GM18508 (cell line): ENCODE measurements around the gene PLCL2.
"Not testable (repeated sequence)": the region's sequence is repeated elsewhere in the genome, so short reads cannot be mapped to it uniquely, and the experiment has no call there.

Experiments
- ATAC-seq: cut with Tn5 transposase; IDR thresholded peaks from one replicate; pipeline ENCODE4 v1.9.1; 2021; ENCODE audit warnings: moderate number of reproducible peaks; ENCODE audit not compliant: insufficient read depth, unreplicated experiment

Gene PLCL2

DNA sequence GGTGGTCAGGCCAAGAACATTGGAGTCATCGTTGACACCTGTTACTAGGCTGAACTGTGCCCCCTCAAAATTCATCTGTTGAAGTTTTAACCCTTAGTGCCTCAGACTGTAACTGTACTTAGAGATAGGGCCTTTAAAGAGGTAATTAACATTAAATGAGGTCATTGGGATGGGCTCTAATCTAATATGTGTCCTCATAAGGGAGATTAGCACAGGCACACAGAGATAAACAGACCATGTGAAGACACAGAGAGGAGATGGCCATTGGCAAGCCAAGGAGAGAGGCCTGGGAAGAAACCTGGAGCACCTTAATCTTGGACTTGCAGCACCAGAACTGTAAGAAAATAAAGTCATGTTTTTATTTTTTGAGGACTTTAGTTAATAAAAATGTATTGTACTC, 59.6 kb downstream of the PLCL2 start:
- ATAC-seq, result no peak

DNA sequence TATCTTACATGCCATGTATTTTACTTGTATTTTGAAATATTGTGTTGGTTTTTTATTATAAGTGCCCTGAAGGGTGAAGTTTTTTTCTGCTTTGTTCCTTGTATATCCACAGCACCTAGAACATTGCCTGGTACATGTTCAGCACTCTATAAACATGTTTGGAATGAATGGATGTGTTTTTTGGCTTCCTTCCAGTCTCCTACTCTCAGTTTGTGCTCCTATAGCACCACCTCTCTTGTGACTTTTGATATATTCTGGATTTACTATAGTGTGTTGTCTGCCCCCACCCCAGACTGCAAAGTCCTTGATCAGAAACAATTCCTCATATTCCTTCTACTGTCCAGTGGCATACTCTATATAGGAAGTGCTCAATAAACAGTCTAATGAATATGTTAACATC, 60.6 kb downstream of the PLCL2 start:
- ATAC-seq, result no peak

DNA sequence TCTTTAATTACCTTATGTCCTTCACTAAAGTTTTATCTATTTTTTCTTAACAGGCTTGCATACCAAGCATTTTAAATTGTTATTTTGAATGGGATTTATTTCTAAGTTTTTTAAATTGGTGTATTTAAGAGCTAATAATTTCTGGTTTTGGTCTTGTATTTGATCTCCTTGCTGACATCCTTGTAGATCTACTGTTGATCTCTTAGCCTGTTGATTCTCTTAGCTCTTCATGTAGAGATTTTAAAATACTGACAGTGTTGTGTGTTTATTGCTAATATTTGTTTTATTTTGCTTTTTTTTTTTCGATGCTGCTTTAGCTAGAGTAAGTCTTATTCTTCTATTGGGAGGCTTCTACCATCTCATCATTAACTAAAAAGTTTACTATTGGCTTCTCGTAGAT, 65.5 kb downstream of the PLCL2 start:
- ATAC-seq, result no peak

DNA sequence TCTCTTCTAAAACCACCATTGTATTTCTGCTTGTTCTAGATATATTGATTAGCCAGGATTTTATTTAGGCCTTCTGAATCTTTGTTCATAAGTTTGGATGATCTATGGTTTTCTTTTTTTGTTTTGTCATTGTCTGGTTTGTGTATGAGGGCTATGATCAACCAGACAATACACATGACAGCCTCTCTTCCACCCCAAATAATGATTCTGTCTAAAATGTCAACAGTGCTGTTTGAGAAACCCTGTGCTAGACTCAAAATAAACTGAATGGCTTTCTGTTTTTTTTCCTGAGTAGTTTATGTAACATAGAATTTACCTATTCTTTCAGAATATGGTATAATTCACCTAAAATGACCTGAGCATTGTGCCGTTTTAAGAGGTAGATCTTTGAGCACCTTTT, 66.1 kb downstream of the PLCL2 start:
- no peak for ATAC-seq

DNA sequence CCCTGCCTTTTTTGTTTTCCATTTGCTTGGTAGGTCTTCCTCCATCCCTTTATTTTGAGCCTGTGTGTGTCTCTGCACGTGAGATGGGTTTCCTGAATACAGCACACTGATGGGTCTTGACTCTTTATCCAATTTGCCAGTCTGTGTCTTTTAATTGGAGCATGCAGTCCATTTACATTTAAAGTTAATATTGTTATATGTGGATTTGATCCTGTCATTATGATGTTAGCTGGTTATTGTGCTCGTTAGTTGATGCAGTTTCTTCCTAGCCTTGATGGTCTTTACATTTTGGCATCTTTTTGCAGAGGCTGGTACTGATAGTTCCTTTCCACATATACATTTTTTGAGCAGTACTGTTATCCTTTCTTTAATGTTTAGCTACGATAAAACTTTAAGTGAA, 73.1 kb downstream of the PLCL2 start:
- ATAC-seq, result not testable (repeated sequence)

DNA sequence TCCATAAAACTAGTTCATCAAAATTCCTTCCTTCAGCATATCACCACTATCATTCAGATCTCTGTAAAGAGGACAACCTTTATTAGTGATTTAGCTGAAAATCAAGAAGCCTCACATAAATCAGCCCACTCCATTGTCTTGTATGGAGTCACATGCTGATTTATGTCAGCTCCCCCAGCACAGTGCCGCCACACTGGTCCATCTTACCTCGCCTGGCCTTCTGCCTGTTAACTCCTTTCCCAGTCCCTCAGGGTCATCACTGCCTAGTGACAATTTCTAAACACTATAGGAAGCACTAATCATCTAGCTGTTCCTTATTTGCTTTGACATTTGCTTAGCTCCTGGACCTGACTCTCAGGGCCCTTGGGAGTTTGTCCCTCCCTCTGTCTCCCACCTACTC, 75.4 kb downstream of the PLCL2 start:
- ATAC-seq, result no peak

DNA sequence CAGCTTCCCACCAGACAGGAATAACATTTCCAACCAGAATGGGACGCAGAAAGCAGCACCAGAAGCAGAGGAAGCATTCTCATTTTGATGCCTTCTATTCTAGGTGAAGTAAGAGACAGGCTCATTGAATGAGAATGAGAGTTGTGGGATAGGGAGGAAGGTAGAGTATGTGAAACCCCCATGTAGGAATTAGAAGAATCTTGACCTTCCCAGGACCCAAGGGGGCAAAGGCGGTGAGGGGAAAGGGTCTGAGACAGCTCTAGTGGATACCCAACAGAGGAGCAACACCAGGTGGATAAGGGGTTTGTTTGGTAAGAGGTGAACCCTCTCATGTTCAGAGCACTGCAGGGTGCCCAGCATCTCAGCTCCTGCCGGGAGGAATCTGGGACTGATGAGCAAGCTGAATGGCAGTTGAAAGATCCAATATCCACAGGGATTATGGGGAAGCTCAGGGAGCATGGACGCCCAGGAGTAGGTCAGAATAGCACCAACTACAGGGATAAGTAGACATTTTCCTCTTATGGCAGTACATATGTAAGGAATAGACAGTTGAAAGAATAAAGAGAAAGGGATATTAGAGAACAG, 77.0 kb downstream of the PLCL2 start:
- ATAC-seq, result no peak

DNA sequence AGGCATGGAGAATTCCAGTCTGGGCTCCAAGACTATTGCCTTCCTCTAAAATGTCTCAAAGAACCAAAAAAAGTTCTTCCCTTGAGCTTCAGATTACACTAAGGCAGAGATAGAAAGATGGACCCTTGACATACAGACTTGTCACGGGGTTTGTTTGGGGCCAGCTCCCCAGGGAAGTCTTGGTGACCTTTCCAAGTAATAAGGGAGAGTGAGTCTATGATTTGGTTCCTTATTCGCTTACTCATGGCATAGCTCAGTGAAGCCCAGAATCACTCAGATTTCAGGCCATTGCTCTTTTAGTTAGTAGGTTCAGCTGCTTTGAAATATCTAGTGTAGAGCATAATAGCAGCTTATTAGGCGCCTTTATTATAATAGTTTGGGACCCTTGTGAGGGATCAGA, 90.3 kb downstream of the PLCL2 start:
- ATAC-seq, result no peak

DNA sequence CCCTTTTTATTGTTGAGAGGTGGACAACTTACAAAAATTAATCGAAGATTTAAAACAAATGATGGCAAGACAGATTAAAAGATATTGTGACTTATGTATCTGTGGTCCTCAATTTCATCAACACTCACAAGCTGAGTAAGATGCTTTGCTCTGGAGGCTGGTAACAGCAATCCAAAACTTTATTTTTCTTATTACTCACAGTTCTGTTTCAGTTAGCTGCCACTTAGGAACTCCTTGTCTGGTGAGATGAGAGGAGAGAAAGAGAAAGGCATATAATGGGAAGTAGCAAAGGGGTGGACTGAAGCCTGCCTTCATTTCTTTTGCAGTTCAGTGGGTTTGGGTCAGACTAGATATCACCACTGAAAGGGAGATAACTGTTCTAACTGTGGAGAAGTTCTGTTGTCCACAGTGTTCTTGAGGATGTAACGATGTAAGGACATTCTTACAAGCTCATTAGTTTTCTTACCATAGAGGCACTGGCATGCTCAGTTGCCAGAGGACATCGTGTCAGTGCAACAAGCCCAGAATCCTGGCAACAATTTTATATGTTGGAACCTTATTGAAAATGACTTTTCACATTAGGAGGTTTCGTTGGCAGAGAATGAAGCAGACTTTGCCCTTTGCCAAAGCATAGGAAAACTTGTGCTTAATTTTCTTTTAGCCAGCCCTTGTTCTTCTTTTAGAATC, 93.6 kb downstream of the PLCL2 start:
- ATAC-seq, result no peak

DNA sequence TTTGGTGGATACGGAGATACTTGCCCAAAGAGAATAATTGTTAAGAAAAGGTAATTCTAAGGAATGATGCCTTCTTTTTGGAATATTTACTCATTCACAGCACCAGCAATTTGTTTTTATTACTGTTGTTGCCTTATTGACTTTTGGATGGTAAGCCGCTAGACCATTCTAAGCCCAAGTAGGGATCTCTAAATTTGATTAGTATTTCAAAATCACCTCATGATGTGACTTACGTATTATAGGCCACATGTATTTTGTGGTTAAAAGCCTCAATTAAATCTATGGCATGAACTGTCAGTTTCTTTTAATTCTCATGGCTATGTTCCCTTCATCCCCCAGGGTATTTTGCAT, 94.1 kb downstream of the PLCL2 start:
- ATAC-seq, result no peak

DNA sequence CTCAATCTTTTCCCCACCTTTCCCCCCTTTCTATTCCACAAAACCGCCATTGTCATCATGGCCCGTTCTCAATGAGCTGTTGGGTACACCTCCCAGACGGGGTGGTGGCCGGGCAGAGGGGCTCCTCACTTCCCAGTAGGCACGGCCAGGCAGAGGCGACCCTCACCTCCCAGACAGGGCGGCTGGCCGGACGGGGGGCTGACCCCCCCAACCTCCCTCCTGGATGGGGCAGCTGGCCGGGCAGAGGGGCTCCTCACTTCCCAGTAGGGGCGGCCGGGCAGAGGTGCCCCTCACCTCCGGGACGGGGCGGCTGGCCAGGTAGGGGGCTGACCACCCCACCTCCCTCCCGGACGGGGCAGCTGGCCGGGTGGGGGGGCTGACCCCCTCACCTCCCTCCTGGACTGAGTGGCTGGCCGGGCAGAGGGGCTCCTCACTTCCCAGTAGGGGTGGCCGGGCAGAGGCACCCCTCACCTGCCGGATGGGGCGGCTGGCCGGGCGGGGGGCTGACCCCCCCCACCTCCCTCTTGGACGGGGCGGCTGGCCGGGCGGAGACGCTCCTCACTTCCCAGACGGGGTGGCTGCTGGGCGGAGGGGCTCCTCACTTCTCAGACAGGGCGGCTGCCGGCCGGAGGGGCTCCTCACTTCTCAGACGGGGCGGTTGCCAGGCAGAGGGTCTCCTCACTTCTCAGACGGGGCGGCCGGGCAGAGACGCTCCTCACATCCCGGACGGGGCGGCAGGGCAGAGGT, 95.2 kb downstream of the PLCL2 start:
- not testable (repeated sequence) for ATAC-seq

DNA sequence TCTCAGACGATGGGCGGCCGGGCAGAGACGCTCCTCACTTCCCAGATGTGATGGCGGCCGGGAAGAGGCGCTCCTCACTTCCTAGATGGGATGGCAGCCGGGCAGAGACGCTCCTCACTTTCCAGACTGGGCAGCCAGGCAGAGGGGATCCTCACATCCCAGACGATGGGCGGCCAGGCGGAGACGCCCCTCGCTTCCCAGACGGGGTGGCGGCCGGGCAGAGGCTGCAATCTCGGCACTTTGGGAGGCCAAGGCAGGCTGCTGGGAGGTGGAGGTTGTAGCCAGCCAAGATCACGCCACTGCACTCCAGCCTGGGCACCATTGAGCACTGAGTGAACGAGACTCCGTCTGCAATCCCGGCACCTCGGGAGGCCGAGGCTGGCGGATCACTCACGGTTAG, 95.8 kb downstream of the PLCL2 start:
- not testable (repeated sequence) for ATAC-seq

DNA sequence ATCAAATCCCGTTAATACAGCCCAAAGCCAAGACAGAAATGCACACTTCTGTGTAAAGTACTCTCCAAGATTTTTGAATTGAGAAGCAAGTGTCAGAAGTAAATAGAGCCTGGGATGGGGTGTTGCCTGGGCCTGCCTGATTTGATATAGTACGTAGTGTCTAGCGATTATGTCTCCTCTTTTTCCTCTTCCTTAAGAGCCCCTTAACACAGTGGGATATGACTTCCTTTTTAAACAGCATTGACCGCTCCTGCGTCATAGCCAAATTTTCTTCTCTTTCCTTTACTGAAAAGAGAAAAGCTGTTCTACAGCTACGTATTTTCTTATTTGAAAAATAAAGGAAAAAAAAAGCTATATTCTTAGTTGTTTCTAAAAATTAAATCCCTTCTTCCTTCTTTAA, 97.7 kb downstream of the PLCL2 start:
- no peak for ATAC-seq

DNA sequence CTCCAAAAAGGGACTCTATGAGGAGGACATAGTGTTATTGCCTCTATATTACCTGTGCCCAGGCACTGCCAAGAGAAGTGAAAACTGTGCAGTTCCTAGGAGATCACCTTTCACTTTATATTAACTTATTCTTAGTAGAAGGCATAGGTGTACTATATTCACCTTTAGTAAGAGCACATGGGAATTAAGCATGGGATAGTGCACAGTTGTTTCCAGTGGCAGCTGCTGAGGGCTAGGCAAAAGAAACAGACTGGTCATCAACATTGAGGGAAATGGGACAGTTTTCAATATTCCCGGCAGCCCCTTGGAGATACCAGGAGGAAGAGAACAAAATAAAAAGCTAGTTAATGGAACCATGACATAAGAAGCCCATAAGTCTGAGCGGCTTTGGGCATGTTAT, 100.9 kb downstream of the PLCL2 start:
- no peak for ATAC-seq

DNA sequence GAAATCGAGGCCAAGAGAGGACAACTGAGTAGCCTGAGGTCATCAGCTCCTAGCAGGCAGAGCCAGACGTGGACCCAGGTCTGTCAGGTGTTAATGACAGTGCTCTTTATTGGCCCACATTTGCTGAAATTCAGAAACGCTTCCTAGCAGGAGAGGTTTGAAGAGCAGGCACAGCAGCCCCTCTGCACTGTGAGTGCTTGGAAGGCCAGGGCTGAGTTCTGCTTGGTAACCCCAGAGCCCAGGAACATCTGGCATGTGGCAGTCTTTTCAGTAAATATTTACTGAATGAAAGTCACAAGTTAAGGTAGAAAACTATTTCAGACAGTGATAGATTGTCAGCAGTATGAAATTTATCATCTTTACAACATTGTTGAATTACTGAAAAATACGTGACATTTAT, 102.4 kb downstream of the PLCL2 start:
- no peak for ATAC-seq

DNA sequence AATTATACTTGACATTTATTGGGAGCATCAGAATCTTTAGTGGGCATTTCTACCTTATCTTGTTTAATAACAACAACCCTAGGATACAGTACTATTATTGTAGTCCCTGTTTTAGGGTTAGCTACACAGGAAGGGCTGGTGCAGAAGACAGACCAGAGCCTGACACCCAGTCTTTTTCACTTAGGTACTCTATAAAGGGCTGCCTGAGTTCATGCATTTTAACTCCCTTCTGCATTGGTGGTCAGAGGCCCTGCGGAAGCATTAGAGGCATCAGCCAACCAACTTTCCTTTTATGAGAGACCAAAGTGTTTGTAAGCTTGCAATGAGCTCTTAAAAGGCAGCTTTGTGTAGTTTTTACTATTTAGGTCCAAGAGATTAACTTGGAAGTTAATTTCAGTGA, 105.4 kb downstream of the PLCL2 start:
- no peak for ATAC-seq

DNA sequence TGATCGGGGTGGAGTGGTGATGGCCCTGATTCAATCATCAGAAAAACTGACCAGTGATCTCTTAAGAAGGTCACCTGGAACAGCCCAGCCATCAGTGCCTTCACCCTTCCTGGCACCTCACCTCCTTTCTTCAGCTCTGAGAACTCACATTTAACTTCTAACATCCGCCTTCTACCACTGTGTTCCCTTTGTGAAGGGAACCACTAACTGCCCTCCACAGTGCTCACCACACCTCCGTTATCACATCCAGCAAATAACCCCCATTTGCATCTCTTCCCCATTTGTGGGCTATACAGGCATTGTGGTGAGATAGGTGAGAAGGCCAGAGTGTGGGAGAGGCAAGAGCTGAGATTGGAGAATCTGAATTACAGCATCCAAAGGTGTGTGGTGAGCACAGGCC, 107.4 kb downstream of the PLCL2 start:
- ATAC-seq, result no peak

DNA sequence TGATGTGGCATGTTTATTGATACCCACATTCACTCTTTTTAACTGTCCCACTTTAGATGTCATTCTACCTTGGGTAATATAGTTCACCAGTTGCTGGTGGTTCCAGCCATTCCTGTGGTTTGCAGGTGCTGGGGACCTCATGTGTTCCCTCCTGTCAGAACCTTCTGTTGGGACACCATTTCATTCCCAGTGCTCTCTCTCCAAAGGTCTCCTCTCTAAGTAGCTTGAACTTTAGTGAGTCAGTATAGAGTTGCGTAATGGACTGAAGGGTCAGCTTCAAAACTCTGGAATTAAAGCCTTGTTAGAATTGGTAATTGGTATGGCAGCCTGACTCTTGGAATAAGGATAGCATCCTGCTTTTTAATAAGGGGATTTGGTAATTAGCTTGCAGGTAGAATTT, 108.5 kb downstream of the PLCL2 start:
- ATAC-seq, result no peak

DNA sequence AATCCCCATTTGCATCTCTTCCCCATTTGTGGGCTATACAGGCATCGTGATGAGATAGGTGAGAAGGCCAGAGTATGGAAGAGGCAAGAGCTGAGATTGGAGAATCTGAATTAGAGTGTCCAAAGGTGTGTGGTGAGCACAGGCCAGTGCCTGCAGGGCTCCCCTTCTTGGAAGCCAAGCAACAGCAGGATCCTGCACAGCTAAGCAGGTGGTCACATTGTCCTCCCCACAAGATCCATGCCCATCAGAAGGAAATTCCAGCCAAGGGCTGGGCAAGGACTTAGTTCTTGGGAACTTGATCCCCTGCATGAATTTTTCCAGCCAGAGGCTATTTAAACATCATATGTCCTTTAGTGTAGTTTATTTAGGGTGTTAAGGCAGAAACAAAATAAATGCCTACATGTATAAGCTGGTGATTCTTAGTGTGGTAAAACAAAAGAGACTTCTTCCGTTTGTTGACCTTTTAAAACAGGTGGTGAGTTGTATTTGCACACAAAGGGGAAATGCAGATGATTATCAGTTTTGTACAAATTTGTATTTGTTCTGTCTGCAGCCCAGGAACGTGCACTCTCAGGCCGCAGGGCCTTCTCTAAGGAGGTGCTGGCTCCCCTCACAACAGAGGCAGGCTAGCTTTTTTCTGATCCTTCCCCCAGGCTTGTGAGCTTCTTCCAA, 110.2 kb downstream of the PLCL2 start:
- no peak for ATAC-seq

DNA sequence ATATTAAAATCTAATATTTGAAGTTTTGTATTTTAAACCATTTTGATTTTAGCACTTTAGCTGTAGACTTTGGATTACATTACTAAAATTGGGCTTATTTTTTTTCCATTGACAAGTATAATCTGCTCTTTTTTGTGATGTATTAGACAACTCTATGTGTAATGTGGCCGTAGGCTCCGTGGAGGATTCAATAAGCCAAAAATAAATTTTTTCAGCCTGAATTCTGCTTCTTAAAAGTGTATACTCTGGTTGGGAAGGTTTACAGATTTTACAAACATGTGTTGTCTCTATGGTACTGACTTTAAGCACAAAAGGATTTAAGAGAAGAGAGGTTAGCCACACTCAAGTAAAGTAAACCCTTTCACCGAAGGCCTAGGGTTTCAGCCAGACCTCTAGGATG, 110.8 kb downstream of the PLCL2 start:
- no peak for ATAC-seq

DNA sequence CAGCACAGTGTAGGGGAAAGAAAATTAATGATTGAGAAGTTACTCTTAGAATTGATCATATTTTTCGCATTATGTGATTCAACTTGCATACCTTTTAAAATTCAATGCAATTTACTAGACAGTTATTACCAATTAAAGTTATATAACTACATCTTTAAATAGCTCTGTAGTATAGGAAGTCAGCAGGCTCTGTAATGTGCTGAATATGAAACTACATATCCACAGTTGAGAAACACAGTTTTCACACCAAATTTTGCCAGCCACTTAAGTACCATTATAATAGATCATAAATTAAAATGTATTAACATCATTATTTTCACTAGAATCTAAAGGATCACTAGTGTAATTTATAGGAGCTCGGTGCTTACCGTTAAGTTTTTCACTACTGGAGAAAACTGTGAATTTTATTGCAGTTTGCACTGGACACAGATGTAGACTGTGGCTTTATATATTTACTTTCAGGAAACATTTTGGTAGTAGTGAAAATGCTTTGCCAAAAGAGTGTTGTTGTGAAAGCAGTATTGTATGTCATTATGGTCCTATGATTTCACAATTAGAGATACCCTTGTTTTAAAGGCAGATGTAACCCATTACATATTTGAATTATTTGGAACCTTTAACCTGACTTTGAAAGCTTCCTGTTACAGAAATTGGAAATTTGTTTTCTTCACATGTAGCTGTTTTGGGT, 113.6 kb downstream of the PLCL2 start:
- ATAC-seq, result no peak
